WTC11 (cell line): ENCODE results near the gene CCHCR1.

Source experiments
- CTCF ChIP-seq: fragments of 200-600 bp; IDR thresholded peaks from 2 replicates; pipeline ENCODE4 v1.8.0; 2022; ENCODE audit warnings: antibody characterized with exemption
- E2F5 ChIP-seq: sonication (generic); formaldehyde crosslinking; IDR thresholded peaks from 2 replicates; pipeline ENCODE4 v1.8.1; 2022; ENCODE audit warnings: mild to moderate bottlenecking, moderate library complexity, missing genetic modification reagents
- SP1 ChIP-seq: sonication (generic); formaldehyde crosslinking; conservative IDR thresholded peaks from 2 replicates; pipeline ENCODE4 v1.8.1; 2022; ENCODE audit warnings: missing genetic modification reagents
- TEAD1 ChIP-seq: sonication (generic); formaldehyde crosslinking; IDR thresholded peaks from 2 replicates; pipeline ENCODE4 v1.8.0; 2022; ENCODE audit warnings: mild to moderate bottlenecking, missing genetic modification reagents
- ZNF281 ChIP-seq: sonication (generic); formaldehyde crosslinking; IDR thresholded peaks from 2 replicates; pipeline ENCODE4 v1.8.0; 2023; ENCODE audit warnings: mild to moderate bottlenecking, missing genetic modification reagents

GRCh38 chr6:31171931-31172905, 14.6 kb upstream of the CCHCR1 start:
- TF ChIP-seq TEAD1 (CRISPR knock-in tag) (no peak), SP1 (peak; percentile 76), E2F5 (no peak), CTCF (no peak), ZNF281 (CRISPR knock-in tag) (peak; percentile 99)
